Ishikawa (cell line): ENCODE data around the gene BPIFB1.

Experiments
- EP300 ChIP-seq: IDR thresholded peaks from 2 replicates; pipeline ENCODE4 v1.6.1; 2012; ENCODE audit warnings: borderline replicate concordance
- TAF1 ChIP-seq: IDR thresholded peaks from 2 replicates; pipeline ENCODE4 v1.6.1; 2012; ENCODE audit warnings: low read depth, mild to moderate bottlenecking
- TF ChIP-seq, protein P1 (sequence below): IDR thresholded peaks from 2 replicates; pipeline ENCODE4 v1.6.1; 2012; ENCODE audit warnings: low read depth, mild to moderate bottlenecking

DNA sequence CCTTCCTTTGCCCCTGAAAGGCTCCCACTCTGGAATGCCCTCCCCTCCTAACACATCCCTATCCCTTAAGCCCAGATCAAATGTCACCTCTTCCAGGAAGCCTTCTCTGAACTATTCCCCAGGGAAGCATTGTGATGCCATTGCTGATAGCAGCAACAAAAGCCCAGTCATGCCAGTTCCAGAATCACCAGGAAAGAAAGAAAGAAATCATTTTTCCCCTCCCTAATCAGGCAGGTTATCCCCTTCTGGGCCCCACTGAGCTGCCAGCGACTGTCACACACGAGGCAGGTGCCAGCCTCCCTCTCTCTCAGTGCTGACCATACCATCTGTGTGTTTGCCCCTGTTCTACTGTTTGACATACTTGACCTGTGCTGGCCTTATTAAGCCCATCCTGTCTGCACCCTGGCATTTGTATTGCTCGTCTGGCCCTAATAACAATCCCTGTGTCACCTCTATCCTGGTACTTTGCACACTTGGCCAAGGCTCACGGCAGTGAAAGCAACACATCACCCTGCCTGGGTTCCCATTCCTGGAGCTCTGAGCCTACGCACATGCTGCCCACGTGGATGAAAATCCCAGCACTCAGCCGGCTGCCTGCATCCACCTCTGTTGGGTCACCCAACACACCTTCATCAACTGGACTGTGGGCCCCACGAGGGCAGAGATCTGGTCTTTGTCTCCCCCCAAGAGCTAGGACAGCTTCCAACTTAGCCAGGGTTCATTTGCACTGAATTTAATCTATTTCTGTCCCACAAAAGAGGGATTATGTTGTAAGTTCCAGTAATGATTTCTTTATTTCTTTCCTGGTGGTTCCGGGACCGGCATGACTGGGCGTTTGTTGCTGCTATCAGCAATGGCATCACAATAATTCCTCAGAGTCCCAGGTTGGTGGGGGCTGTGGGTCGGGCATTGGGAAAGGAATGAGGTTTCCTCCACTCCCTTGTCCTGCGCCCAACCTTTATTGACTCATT is 5.3 kb upstream of the BPIFB1 start:
- TF ChIP-seq TAF1 (no peak), EP300 (no peak)
- TF ChIP-seq, protein P1, sequence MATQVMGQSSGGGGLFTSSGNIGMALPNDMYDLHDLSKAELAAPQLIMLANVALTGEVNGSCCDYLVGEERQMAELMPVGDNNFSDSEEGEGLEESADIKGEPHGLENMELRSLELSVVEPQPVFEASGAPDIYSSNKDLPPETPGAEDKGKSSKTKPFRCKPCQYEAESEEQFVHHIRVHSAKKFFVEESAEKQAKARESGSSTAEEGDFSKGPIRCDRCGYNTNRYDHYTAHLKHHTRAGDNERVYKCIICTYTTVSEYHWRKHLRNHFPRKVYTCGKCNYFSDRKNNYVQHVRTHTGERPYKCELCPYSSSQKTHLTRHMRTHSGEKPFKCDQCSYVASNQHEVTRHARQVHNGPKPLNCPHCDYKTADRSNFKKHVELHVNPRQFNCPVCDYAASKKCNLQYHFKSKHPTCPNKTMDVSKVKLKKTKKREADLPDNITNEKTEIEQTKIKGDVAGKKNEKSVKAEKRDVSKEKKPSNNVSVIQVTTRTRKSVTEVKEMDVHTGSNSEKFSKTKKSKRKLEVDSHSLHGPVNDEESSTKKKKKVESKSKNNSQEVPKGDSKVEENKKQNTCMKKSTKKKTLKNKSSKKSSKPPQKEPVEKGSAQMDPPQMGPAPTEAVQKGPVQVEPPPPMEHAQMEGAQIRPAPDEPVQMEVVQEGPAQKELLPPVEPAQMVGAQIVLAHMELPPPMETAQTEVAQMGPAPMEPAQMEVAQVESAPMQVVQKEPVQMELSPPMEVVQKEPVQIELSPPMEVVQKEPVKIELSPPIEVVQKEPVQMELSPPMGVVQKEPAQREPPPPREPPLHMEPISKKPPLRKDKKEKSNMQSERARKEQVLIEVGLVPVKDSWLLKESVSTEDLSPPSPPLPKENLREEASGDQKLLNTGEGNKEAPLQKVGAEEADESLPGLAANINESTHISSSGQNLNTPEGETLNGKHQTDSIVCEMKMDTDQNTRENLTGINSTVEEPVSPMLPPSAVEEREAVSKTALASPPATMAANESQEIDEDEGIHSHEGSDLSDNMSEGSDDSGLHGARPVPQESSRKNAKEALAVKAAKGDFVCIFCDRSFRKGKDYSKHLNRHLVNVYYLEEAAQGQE, result no peak
